ENCODE data around the gene EXD3. TPM values are rescaled to one million over a fixed set of nuclear protein-coding genes. Genes with fewer than 3 reads are reported as not detected.

EXD3 gene
- total and polyA plus RNA-seq, 4 donors = 9.4 to 43.5 (median 27.6) TPM

GRCh38 chr9:137463931-137464290, 40.9 kb upstream of the EXD3 start:
- Histone ChIP-seq H3K27me3 (ENCODE audit: control insufficient read depth, insufficient read depth, low read length) (no peaks in the 10 kb centered on the region), H3K27ac (ENCODE audit: low read depth, low read length) (no peak overlapping the region), H3K36me3 (ENCODE audit: control insufficient read depth, insufficient read depth, low read length) (peaks cover 43% of the 10 kb centered on the region), H3K4me3 (ENCODE audit: low read depth, low read length) (no peak overlapping the region), H3K4me1 (ENCODE audit: control insufficient read depth, insufficient read depth, low read length) (peaks cover 17% of the 10 kb centered on the region), H3K9me3 (ENCODE audit: control insufficient read depth, insufficient read depth, low read length) (no peaks in the 10 kb centered on the region)
- no peak for DNase-seq (ENCODE audit: low read depth in 4 of 6, low spot score in 6 of 6)
- WGBS (ENCODE audit: insufficient coverage) = 92% methylated on average over 18 of the region's 18 CpGs

- Histone ChIP-seq H3K9me3 (ENCODE audit: control insufficient read depth, insufficient read depth, low read length) (no peaks in the 10 kb centered on the region), H3K4me3 (ENCODE audit: low read depth, low read length) (no peak overlapping the region), H3K36me3 (ENCODE audit: control insufficient read depth, insufficient read depth, low read length) (peaks cover 46% of the 10 kb centered on the region), H3K27me3 (ENCODE audit: control insufficient read depth, insufficient read depth, low read length) (no peaks in the 10 kb centered on the region), H3K4me1 (ENCODE audit: control insufficient read depth, insufficient read depth, low read length) (peaks cover 21% of the 10 kb centered on the region), H3K27ac (ENCODE audit: low read depth, low read length) (no peak overlapping the region)
- DNase-seq (ENCODE audit: low read depth in 4 of 6, low spot score in 6 of 6) = peak in 1 of 6 donors; percentile 87
- WGBS (ENCODE audit: insufficient coverage) = 89% methylated on average over 30 of the region's 30 CpGs
Observed at GRCh38 chr9:137462986-137463930, 40.3 kb upstream of the EXD3 start.

- Histone ChIP-seq H3K4me1 (ENCODE audit: control insufficient read depth, insufficient read depth, low read length) (peaks cover 29% of the 10 kb centered on the region), H3K27ac (ENCODE audit: low read depth, low read length) (no peak overlapping the region), H3K36me3 (ENCODE audit: control insufficient read depth, insufficient read depth, low read length) (peaks cover 54% of the 10 kb centered on the region), H3K9me3 (ENCODE audit: control insufficient read depth, insufficient read depth, low read length) (no peaks in the 10 kb centered on the region), H3K27me3 (ENCODE audit: control insufficient read depth, insufficient read depth, low read length) (no peaks in the 10 kb centered on the region), H3K4me3 (ENCODE audit: low read depth, low read length) (no peak overlapping the region)
- no peak for DNase-seq (ENCODE audit: low read depth in 4 of 6, low spot score in 6 of 6)
- WGBS (ENCODE audit: insufficient coverage) = 90% methylated on average over 23 of the region's 25 CpGs
Observed at GRCh38 chr9:137462396-137462985, 39.5 kb upstream of the EXD3 start.

- Histone ChIP-seq H3K4me3 (ENCODE audit: low read depth, low read length) (no peak overlapping the region), H3K27me3 (ENCODE audit: control insufficient read depth, insufficient read depth, low read length) (no peaks in the 10 kb centered on the region), H3K9me3 (ENCODE audit: control insufficient read depth, insufficient read depth, low read length) (no peaks in the 10 kb centered on the region), H3K4me1 (ENCODE audit: control insufficient read depth, insufficient read depth, low read length) (peaks cover 35% of the 10 kb centered on the region), H3K27ac (ENCODE audit: low read depth, low read length) (no peak overlapping the region), H3K36me3 (ENCODE audit: control insufficient read depth, insufficient read depth, low read length) (peaks cover 56% of the 10 kb centered on the region)
- DNase-seq (ENCODE audit: low read depth in 4 of 6, low spot score in 6 of 6) = no peak
- 18% methylated on average over 51 of the region's 52 CpGs for WGBS (ENCODE audit: insufficient coverage)
Observed at GRCh38 chr9:137461663-137462395, 38.9 kb upstream of the EXD3 start.

- no peak overlapping the region for H3K27ac ChIP-seq (ENCODE audit: low read depth, low read length)
- H3K9me3 ChIP-seq (ENCODE audit: control insufficient read depth, insufficient read depth, low read length) = no peaks in the 10 kb centered on the region
- no peaks in the 10 kb centered on the region for H3K27me3 ChIP-seq (ENCODE audit: control insufficient read depth, insufficient read depth, low read length)
- peaks cover 41% of the 10 kb centered on the region for H3K4me1 ChIP-seq (ENCODE audit: control insufficient read depth, insufficient read depth, low read length)
- no peak overlapping the region for H3K4me3 ChIP-seq (ENCODE audit: low read depth, low read length)
- H3K36me3 ChIP-seq (ENCODE audit: control insufficient read depth, insufficient read depth, low read length) = peaks cover 61% of the 10 kb centered on the region
- WGBS (ENCODE audit: insufficient coverage) = 86% methylated on average over 13 of the region's 21 CpGs
- DNase-seq (ENCODE audit: low read depth in 4 of 6, low spot score in 6 of 6) = no peak
Observed at GRCh38 chr9:137461316-137461662, 38.3 kb upstream of the EXD3 start.

GRCh38 chr9:137460363-137461315, 37.7 kb upstream of the EXD3 start:
- WGBS (ENCODE audit: insufficient coverage) = 94% methylated on average over 26 of the region's 31 CpGs
- no peak overlapping the region for H3K4me3 ChIP-seq (ENCODE audit: low read depth, low read length)
- no peaks in the 10 kb centered on the region for H3K9me3 ChIP-seq (ENCODE audit: control insufficient read depth, insufficient read depth, low read length)
- no peak for DNase-seq (ENCODE audit: low read depth in 4 of 6, low spot score in 6 of 6)
- H3K27ac ChIP-seq (ENCODE audit: low read depth, low read length) = no peak overlapping the region
- H3K36me3 ChIP-seq (ENCODE audit: control insufficient read depth, insufficient read depth, low read length) = peaks cover 68% of the 10 kb centered on the region
- peaks cover 47% of the 10 kb centered on the region for H3K4me1 ChIP-seq (ENCODE audit: control insufficient read depth, insufficient read depth, low read length)
- H3K27me3 ChIP-seq (ENCODE audit: control insufficient read depth, insufficient read depth, low read length) = no peaks in the 10 kb centered on the region

GRCh38 chr9:137459601-137460362, 36.8 kb upstream of the EXD3 start:
- H3K4me1 ChIP-seq (ENCODE audit: control insufficient read depth, insufficient read depth, low read length) = peaks cover 56% of the 10 kb centered on the region
- H3K27ac ChIP-seq (ENCODE audit: low read depth, low read length) = peak overlapping the region; percentile 58
- WGBS (ENCODE audit: insufficient coverage) = 59% methylated on average over 14 of the region's 15 CpGs
- H3K27me3 ChIP-seq (ENCODE audit: control insufficient read depth, insufficient read depth, low read length) = no peaks in the 10 kb centered on the region
- peak overlapping the region; percentile 33 for H3K4me3 ChIP-seq (ENCODE audit: low read depth, low read length)
- no peak for DNase-seq (ENCODE audit: low read depth in 4 of 6, low spot score in 6 of 6)
- peaks cover 76% of the 10 kb centered on the region for H3K36me3 ChIP-seq (ENCODE audit: control insufficient read depth, insufficient read depth, low read length)
- no peaks in the 10 kb centered on the region for H3K9me3 ChIP-seq (ENCODE audit: control insufficient read depth, insufficient read depth, low read length)

GRCh38 chr9:137459152-137459600, 36.2 kb upstream of the EXD3 start, which contains the start of gene NSMF:
Gene NSMF (minus strand): TSS chr9:137459334. CDS start chr9:137459102, 232 bp downstream.
- WGBS (ENCODE audit: insufficient coverage) = under 1% methylated on average over 62 of the region's 62 CpGs
- H3K36me3 ChIP-seq (ENCODE audit: control insufficient read depth, insufficient read depth, low read length) = peaks cover 82% of the 10 kb centered on the region
- H3K4me3 ChIP-seq (ENCODE audit: low read depth, low read length) = peak within 1 kb of the TSS; percentile 48
- no peaks in the 10 kb centered on the region for H3K27me3 ChIP-seq (ENCODE audit: control insufficient read depth, insufficient read depth, low read length)
- peak; percentile 75 to 98 (median 92) for DNase-seq (ENCODE audit: low read depth in 4 of 6, low spot score in 6 of 6)
- H3K27ac ChIP-seq (ENCODE audit: low read depth, low read length) = peak within 1 kb of the TSS; percentile 78
- H3K9me3 ChIP-seq (ENCODE audit: control insufficient read depth, insufficient read depth, low read length) = no peaks in the 10 kb centered on the region
- peaks cover 62% of the 10 kb centered on the region for H3K4me1 ChIP-seq (ENCODE audit: control insufficient read depth, insufficient read depth, low read length)
